ENCODE results near the gene LRRK1. TPM values are rescaled to one million over a fixed set of nuclear protein-coding genes. Genes with fewer than 3 reads are reported as not detected.

Gene LRRK1
- total and polyA plus RNA-seq, 2 of the 4 experiments (the other 2 are of a cell fraction), result 3.0 to 5.8 TPM

GRCh38 chr15:100885116-100885515 lies 34.0 kb upstream of the LRRK1 start:
- no peak overlapping the region for H3K27ac ChIP-seq (ENCODE audit: insufficient read depth, low read length)
- intact Hi-C loops (cut with micrococcal nuclease), result no loop called here

More at GRCh38 chr15:100885116-100885515, 34.0 kb upstream of the LRRK1 start:
- CTCF ChIA-PET, result no interaction called here
- Histone ChIP-seq H3K18ac (ENCODE audit: low read depth, low read length) (no peak overlapping the region), H2BK20ac (ENCODE audit: low read depth, low read length) (no peak overlapping the region), H3K4me3 (ENCODE audit: insufficient read depth, low read depth, low read length) (no peak overlapping the region), H4K91ac (ENCODE audit: insufficient read depth, low read depth, low read length) (no peak overlapping the region), H3K9ac (ENCODE audit: low read depth, low read length) (no peak overlapping the region), H2BK15ac (ENCODE audit: low read depth, low read length) (no peak overlapping the region), H3K56ac (ENCODE audit: extremely low read depth, insufficient read depth, low read length) (no peak overlapping the region), H3K9me3 (ENCODE audit: control insufficient read depth, insufficient read depth, low read length) (no peaks in the 10 kb centered on the region), H3K4me1 (ENCODE audit: control insufficient read depth, insufficient read depth, low read length) (peaks cover 9% of the 10 kb centered on the region), H2AFZ (replicated peaks; ENCODE audit: low read length, poor library complexity) (no peak overlapping the region), H3K23ac (ENCODE audit: low read depth, low read length) (no peak overlapping the region), H3K27me3 (ENCODE audit: control insufficient read depth, insufficient read depth, low read length) (peaks cover 29% of the 10 kb centered on the region), H2AK9ac (replicated peaks; ENCODE audit: low read depth, low read length, poor library complexity) (no peak overlapping the region), H3K14ac (replicated peaks; ENCODE audit: low read depth, low read length) (no peak overlapping the region), H3K4me2 (ENCODE audit: low read depth, low read length) (no peak overlapping the region), H3K9me1 (ENCODE audit: insufficient read depth, low read length) (peaks cover 2% of the 10 kb centered on the region; the same call in 1 of the 2 replicates), H4K8ac (ENCODE audit: low read depth in 2 of 2, low read length in 2 of 2) (no peak overlapping the region), H4K20me1 (ENCODE audit: insufficient read depth, low read length) (no peaks in the 10 kb centered on the region), H2BK120ac (ENCODE audit: low read depth, low read length) (no peak overlapping the region), H3K79me1 (ENCODE audit: low read depth in 1 of 2, low read length in 2 of 2) (no peaks in the 10 kb centered on the region), H2AK5ac (ENCODE audit: low read depth, low read length) (no peak overlapping the region), H2BK5ac (ENCODE audit: low read depth, low read length, poor library complexity, severe bottlenecking) (no peak overlapping the region), H3K36me3 (ENCODE audit: control insufficient read depth, insufficient read depth, low read length) (no peaks in the 10 kb centered on the region), H3K4ac (ENCODE audit: low read depth, low read length) (no peak overlapping the region), H4K5ac (ENCODE audit: low read depth, low read length) (no peak overlapping the region)
- POLR2A ChIA-PET (ENCODE audit: unreplicated experiment), result interaction anchor here (0.6 kb wide), 1 partner anchor 246 kb away, joined by 3 read pairs; no protein-coding TSS in a partner anchor
- in situ Hi-C loops (cut with MboI; ENCODE audit: low sequenced_read_pairs), result no loop called here
- TF ChIP-seq POLR2A (IDR thresholded peaks at IDR 0.05; ENCODE audit: low read depth, low read length), result no peak
- TF ChIP-seq, protein P1, sequence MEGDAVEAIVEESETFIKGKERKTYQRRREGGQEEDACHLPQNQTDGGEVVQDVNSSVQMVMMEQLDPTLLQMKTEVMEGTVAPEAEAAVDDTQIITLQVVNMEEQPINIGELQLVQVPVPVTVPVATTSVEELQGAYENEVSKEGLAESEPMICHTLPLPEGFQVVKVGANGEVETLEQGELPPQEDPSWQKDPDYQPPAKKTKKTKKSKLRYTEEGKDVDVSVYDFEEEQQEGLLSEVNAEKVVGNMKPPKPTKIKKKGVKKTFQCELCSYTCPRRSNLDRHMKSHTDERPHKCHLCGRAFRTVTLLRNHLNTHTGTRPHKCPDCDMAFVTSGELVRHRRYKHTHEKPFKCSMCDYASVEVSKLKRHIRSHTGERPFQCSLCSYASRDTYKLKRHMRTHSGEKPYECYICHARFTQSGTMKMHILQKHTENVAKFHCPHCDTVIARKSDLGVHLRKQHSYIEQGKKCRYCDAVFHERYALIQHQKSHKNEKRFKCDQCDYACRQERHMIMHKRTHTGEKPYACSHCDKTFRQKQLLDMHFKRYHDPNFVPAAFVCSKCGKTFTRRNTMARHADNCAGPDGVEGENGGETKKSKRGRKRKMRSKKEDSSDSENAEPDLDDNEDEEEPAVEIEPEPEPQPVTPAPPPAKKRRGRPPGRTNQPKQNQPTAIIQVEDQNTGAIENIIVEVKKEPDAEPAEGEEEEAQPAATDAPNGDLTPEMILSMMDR (conservative IDR thresholded peaks at IDR 0.05; ENCODE audit: low read depth, low read length), result no peak
- no peak for TF ChIP-seq CEBPB (IDR thresholded peaks at IDR 0.05; ENCODE audit: low read depth, low read length)
- no peak for TF ChIP-seq FOS (IDR thresholded peaks at IDR 0.05; ENCODE audit: low read depth, low read length)
- TF ChIP-seq RFX5 (IDR thresholded peaks at IDR 0.05; ENCODE audit: low read depth, low read length), result no peak
- no peak for TF ChIP-seq CHD1 (IDR thresholded peaks at IDR 0.05; ENCODE audit: low read depth, low read length)
- TF ChIP-seq RCOR1 (IDR thresholded peaks at IDR 0.05; ENCODE audit: insufficient replicate concordance, low read length), result no peak
- TF ChIP-seq SMC3 (IDR thresholded peaks at IDR 0.05; ENCODE audit: low read depth, low read length), result no peak
- no peak for TF ChIP-seq RAD21 (IDR thresholded peaks at IDR 0.05; ENCODE audit: low read length)
- TF ChIP-seq MXI1 (IDR thresholded peaks at IDR 0.05; ENCODE audit: borderline replicate concordance, low read depth, low read length), result no peak
- TF ChIP-seq USF2 (IDR thresholded peaks at IDR 0.05; ENCODE audit: low read depth, low read length), result no peak
- no peak for TF ChIP-seq NFE2L2 (IDR thresholded peaks at IDR 0.05; ENCODE audit: low read depth, low read length)
- TF ChIP-seq MAZ (IDR thresholded peaks at IDR 0.05; ENCODE audit: borderline replicate concordance, low read depth, low read length), result no peak
- TF ChIP-seq MAFK (IDR thresholded peaks at IDR 0.05; ENCODE audit: low read depth, low read length), result no peak
- TF ChIP-seq, protein P2, sequence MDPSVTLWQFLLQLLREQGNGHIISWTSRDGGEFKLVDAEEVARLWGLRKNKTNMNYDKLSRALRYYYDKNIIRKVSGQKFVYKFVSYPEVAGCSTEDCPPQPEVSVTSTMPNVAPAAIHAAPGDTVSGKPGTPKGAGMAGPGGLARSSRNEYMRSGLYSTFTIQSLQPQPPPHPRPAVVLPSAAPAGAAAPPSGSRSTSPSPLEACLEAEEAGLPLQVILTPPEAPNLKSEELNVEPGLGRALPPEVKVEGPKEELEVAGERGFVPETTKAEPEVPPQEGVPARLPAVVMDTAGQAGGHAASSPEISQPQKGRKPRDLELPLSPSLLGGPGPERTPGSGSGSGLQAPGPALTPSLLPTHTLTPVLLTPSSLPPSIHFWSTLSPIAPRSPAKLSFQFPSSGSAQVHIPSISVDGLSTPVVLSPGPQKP (IDR thresholded peaks at IDR 0.05; ENCODE audit: borderline replicate concordance, low read depth, low read length), result no peak
- no peak for TF ChIP-seq BHLHE40 (IDR thresholded peaks at IDR 0.05; ENCODE audit: low read depth, low read length)
- DNase-seq, result no peak
- no TSS peak for BruUV-seq (replicated peaks)
- ATAC-seq (ENCODE audit: low read depth), result no peak
- no CpG with 5 or more reads among the region's 8 CpGs for whole genome bisulfite sequencing, 2 experiments (ENCODE audit: extremely low coverage in 2 of 2, insufficient read length in 1 of 2)
- dilution Hi-C loops (cut with HindIII; ENCODE audit: low sequenced_read_pairs, unreplicated experiment), result no loop called here
